HG02852 (cell line): Measurements from ENCODE around the gene SLC9C1.

Experiments used
- ATAC-seq: cut with Tn5 transposase; IDR thresholded peaks from one replicate; pipeline ENCODE4 v1.9.1; 2021; ENCODE audit warnings: mild to moderate bottlenecking, moderate library complexity; ENCODE audit not compliant: unreplicated experiment

Gene SLC9C1

DNA sequence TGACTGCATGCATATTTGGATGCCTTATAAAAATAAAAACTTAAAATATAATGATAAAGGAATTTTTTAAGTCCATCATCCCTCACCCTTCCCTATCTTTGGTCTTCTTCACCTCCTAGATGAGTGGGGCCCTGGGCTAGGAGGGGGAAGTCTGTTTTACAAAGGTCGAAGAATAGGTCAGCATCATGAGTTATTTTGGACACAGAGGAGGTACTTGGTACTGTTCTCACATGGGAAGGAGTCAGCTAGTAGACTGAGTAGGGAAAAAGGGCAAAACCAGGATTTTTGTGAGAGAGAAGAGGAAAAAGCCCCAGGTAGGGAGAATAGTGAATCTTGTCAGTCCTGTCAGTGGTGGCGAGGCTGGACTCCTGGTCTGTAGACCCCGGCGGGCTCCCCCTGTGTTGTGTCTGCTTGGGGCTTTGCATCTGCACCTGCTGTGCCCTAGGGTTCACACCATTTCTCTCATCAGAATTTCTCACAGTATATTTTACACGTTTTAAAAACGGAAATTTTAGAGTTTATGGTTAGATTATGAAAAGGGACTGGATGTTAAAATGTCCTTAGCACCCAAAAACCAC, 178.1 kb downstream of the SLC9C1 start:
- ATAC-seq, result no peak

DNA sequence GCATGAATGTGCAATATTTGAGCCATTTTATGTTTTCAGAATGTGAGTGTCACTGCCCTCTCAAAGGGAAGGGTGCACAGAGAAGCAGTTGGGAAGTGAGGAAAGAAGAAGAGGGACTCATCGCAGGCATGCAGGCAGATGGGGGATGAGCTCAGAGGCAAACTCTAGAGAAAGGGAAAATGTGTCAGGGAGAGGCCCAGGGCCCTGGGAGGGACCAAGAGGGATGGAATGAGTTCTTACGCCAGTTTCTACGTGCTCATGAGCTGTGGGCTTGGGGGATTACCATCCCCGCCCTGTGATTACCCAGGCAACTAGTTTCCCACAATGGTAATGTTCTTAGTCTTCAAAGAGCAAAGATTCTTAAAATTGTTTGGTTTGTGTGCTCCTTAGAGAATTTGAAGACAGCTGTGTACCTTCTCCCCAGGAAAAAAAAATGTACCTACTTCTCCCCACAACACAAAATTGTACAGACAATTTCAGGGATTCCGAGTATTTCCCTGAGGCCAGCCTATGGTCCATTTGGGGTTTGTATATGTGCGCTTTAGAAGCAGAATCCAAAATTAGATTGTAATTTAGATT, 178.8 kb downstream of the SLC9C1 start:
- peak; percentile 43 for ATAC-seq

DNA sequence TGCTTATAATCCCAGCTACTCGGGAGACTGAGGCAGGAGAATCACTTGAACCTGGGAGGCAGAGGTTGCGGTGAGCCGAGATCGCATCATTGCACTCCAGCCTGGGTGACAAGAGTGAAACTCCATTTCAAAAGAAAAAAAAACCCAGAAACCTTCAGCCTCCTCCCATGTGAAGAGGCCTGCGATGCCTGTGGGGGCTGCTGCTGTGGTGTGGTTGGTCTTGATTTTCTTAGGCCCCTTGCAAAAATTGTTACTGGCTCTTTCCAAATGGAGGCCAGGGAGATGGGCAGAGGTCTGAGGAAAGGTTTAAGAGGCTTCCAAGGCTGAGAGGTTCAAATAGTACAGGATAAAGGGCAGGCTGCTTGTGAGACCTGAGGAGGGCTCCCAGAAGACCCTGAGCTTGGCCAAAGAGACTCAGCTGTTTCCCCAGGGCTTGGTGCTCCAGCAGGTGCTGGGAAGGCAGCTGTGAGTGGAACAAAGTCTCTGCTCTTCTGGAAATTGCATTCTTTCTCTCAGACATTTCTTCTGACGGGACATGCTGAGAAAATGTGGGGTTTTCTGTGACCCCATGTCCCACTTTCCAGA, 179.3 kb downstream of the SLC9C1 start:
- peak; percentile 33 for ATAC-seq

DNA sequence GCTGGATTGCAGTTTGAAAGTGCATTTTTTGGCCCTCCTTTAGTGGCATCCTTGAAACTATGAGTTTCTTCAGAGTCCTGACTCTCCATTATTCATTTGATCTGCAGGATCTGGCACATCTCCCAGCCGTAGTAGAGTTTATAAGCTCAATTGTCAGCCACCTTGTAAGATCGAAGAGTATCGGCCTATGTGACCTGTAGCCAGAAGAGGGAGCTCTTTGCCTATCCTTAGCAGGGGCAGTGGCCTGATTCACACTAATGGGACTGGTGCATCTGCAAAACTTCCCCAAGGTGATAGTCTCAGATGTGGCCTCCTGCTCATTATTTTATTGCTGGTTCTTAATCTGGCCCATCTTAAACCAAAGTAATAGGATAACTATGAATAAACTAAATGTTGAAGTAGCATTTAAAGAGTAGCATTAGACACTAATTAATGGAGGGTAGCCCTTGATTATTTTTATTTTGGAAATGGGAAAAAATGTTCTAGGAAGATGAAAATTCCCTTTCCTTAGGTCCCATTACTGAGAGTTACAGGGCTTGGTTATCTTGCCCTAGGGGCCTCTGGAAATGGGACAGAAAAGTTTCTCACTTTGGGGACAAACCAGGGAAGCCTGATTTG, 182.1 kb downstream of the SLC9C1 start:
- peak; percentile 58 for ATAC-seq

DNA sequence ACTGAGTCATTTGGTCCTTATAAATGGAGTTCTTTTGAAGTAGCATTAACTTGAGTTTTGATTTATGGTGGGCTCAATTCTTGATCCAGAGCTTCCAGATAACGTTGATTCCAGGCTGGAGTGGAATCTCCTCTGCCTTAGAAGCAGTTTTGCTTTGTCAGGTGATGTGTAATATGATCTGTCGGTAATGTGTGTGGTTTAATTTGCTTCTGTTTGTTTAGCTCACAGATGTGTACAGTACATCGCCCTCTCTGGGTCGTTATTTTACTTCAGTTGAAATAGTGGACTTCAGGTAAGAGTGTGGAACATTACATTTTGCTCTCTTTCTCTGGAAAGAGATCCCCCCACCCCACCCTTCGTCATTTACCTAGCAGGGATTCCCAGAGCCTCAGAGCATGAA, 184.7 kb downstream of the SLC9C1 start:
- ATAC-seq, result no peak

DNA sequence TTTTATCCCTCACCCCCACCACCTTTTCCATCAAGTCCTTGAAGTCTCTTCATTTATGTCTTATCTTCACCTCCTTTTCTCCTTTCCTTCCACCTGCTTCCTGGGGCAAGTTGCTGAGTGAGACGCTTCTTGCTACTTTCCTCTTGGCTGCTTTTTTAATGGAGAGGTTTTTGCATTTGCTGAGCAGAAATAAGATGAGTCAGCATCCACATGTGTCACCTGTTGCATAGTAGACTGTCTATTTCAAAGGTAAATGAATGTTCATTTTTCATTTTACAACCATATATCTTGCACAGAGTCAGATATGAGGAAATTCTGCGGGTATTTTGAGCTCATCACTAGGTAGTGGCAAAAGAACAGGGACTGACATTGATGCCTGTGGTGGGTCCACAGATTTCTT, 189.2 kb downstream of the SLC9C1 start:
- ATAC-seq, result no peak

DNA sequence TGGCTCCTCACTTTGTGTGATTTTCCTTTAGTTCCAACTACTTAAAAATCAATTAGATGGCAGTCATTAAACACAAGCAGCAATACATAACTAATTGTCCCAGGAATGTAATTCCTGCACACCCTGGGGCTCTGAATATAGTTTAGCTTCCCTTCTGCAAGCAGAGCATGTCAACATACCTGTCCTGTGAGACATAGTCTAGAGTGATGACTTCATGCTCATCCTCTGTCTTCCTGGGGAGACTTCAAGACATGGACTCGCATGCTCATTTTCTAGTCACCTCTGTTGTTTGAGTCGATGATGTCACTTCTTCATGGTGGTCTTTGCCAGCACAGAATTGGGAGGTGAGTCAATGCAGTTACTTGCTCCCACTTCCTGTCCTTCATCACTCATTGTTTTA, 192.1 kb downstream of the SLC9C1 start:
- no peak for ATAC-seq

DNA sequence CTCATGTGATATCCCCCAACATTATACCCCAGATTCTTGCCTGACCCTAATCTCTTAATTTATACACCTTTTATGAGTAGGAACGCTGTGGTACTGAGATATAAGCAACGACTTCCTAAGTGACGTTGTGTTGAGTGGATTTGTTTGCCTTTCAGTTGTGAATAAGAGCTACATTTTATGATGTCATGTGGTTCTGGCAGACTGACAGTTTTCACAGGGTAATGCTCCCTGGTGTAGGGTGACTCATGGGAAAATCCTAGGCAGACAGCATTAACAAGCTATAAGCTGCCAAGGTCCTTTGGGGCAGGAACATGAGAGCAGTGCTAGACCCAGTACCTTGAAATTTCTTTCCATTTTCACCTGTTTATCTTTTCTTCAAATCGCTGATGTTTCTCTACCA, 196.6 kb downstream of the SLC9C1 start:
- ATAC-seq, result no peak

DNA sequence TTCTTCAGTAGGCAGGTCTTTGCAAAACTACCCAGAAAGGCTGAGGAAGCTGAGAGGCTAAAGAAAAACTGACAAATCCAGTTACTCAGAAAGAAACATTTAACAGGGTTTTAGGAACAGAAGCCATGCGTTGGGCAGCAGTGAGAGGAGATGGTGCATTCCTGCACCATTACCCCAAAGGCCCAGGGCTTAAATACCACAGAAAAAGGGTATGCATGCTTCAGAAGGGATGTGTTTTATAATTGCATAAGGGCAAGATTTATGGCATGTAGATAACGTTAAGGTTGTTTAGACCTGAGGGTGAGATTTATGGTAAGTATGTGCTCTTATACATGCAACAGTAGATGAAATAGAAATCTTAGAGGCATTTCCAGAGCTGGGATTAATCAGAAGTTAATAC, 197.8 kb downstream of the SLC9C1 start:
- no peak for ATAC-seq

DNA sequence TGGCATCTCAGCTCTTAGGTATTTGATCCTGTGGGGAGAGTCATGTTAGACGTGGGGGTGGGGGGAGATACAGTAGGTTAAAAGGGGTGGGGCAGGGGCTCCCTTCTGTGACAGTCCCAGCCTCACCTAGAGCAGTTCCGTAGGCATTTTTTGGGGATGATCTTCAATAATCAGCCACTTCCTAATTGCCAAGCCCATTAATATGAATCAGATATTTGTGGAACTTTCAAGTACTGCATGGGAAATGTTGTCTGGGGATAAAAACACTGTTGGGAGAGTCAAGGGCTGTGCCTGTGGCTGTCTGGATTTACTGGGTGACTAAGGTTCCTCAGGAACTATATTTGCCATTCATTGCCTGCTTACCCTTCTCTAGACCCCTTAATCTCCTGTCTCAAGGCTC, 198.3 kb downstream of the SLC9C1 start:
- no peak for ATAC-seq

DNA sequence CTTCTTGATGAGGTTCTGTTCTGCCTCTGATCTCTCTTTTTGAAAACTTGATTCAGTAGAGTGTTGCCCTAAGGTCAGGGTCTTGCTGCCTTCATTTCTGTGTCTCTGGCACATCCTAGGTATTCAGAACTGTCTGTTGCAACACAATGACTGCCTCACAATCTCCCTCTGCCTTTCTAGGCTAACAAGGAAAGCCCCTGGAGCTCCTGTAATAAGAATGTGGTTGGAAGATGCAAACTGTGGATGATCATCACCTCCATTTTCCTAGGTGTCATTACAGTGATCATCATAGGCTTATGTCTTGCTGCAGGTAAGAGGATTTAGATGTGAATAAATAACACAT, 200.9 kb downstream of the SLC9C1 start:
- ATAC-seq, result no peak

DNA sequence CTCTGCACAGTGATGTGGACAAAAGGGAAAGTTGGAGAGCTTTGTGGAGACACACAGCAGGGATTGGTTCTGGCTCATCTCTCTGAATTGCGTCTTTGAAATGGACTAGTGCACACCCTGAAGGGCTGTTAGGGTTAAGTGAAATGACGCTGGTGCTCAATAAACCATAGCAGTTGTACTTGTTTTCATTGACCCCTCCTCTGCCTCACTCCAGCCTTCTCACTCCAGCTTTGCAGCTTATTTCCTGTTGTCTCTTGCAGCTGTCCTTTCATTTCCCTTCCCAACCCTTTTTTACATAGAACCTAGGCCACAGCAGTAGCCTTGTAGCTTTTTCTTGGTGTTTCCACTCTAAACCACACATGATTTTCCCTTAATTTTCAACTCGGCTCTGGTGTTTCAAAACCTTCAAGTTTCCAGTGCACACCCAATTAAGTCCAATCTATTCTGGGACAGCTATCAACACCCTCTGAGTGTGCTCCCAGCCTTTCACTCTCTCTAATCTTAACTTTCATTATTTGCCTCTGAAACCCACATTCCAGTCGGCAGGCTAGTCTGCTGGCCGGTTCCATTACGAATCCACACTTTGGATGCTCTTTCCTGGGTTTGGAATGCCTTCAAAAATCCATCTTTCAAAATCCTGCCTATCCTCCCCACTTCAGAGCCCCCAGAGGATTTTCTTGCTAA, 201.4 kb downstream of the SLC9C1 start:
- no peak for ATAC-seq

DNA sequence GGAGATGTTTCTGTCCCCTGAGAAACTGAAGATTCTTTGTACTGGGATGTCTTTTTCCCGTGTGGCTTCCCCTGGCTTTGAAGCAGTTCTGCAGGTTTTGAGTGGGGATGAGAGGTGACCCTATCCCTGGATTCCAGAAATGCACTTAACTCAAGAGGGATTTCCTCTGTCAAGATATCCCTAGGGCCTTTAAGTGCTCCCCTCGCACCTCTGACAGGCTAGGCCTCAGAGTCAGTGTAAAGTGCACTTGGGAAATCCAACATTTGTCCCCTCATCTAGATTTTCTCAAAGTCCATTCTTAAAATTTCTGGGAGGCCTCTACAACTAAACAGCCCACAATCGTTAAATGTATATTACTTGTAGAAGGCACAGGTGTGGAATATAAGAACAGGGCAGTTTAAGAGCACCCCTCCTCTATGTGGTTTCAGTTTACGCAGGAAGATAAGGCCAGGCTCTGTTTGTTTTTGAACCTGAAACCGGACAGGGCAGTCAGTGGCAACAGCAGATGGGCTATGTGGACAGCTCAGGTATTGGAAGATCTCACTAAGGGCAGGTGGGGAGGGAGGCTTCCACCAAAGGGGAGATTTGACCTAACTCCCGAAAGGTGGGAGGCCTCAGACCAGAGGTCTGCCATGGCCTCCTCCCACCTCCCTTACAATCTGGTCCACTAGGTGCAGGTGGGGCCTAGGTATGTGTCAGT, 203.0 kb downstream of the SLC9C1 start:
- ATAC-seq, result no peak
